Right lobe of liver (tissue), 6 donors: ENCODE data around the gene PIGR. TPM values are rescaled to one million over a fixed set of nuclear protein-coding genes. Genes with fewer than 3 reads are reported as not detected.

Experiments
- ATAC-seq, 4 donors: fragments of 200-7000 bp; cut with Tn5 transposase; one replicate each; pipeline ENCODE4 v1.9.1; 2020; ENCODE audit warnings: mild to moderate bottlenecking in 4 of 4, moderate library complexity in 4 of 4
- DNase-seq, 3 donors: peaks; one replicate each; pipeline ENCODE4 v3.0.0-alpha.2; 2020
- H3K27ac ChIP-seq, 3 donors: fragments of 200-600 bp; one replicate each; pipeline ENCODE4 v1.8.0; 2022
- H3K27me3 ChIP-seq, 2 donors: fragments of 200-600 bp; one replicate each; pipeline ENCODE4 v1.8.0; 2022
- H3K36me3 ChIP-seq, 4 donors: fragments of 200-600 bp; sonication (generic) in 1 of 4; one replicate each; pipeline versions ENCODE4 v1.5.1 to v1.8.0; 2017 to 2022; ENCODE audit warnings: control low read depth in 1 of 4
- H3K4me1 ChIP-seq, 4 donors: fragments of 200-600 bp; sonication (generic) in 1 of 4; one replicate each; pipeline versions ENCODE4 v1.5.1 to v1.8.0; 2017 to 2022; ENCODE audit warnings: control low read depth in 1 of 4
- H3K4me3 ChIP-seq, 3 donors: fragments of 200-600 bp; one replicate each; pipeline ENCODE4 v1.8.0; 2022
- H3K9me3 ChIP-seq, 4 donors: fragments of 200-600 bp; sonication (generic) in 1 of 4; one replicate each; pipeline versions ENCODE4 v1.5.1 to v1.8.0; 2017 to 2022; ENCODE audit warnings: control low read depth in 1 of 4
- POLR2A ChIP-seq: fragments of 450-650 bp; IDR thresholded peaks from one replicate; pipeline ENCODE4 v1.6.1; 2017; ENCODE audit warnings: antibody characterized with exemption, mild to moderate bottlenecking
- whole genome bisulfite sequencing: methylation state at CpG from one replicate; pipeline ENCODE4 v1.1.6; 2018; ENCODE audit warnings: low coverage, low lambda C conversion rate; ENCODE audit not compliant: insufficient coverage; ENCODE audit errors: missing lambda C conversion rate; 5-methylcytosine and 5-hydroxymethylcytosine counted together
- intact Hi-C, 2 donors: fragments of 100-400 bp; cut with DNase I; formaldehyde crosslinking; loops; one replicate each; pipeline versions ENCODE4 v1.11.2 to v1.14.1; 2022
- total RNA-seq, 6 experiments: library from RNA; depleted of rRNA in 2 of 6; stranded (reverse); fragments of >200 nt in 2 of 6; fragmentation: NEBNext Ultra II Directional in 3 of 6; extraction: Animal tissue kit (Norgen Biotek cat#: 25700) in 3 of 6; gene quantifications; one replicate each; pipeline versions ENCODE4 v1.1.0 to v1.2.4, GENCODE V29; 2016 to 2023
- TF ChIP-seq, protein P1 (sequence below), 4 donors: fragments of 200-600 bp in 3 of 4; fragments of 450-650 bp in 1 of 4; IDR thresholded peaks; one replicate each; pipeline versions ENCODE4 v1.5.1 to v1.8.0; 2016 to 2022; ENCODE audit warnings: antibody characterized with exemption in 4 of 4, mild to moderate bottlenecking in 2 of 4
- donor health status: DM: no; HTN: yes; CAD: no.
- donor health status: DM: no; HTN: no; CAD: no.
- donor health status: DM: no; HTN: no; CAD: no.
- donor health status: DM: no; HTN: yes; CAD: no.
- donor health status: DM: no; HTN: yes; CAD: no.

Gene PIGR
- total RNA-seq, 6 experiments from 2014 or later = 20.6 to 134 (median 85.1) TPM

DNA sequence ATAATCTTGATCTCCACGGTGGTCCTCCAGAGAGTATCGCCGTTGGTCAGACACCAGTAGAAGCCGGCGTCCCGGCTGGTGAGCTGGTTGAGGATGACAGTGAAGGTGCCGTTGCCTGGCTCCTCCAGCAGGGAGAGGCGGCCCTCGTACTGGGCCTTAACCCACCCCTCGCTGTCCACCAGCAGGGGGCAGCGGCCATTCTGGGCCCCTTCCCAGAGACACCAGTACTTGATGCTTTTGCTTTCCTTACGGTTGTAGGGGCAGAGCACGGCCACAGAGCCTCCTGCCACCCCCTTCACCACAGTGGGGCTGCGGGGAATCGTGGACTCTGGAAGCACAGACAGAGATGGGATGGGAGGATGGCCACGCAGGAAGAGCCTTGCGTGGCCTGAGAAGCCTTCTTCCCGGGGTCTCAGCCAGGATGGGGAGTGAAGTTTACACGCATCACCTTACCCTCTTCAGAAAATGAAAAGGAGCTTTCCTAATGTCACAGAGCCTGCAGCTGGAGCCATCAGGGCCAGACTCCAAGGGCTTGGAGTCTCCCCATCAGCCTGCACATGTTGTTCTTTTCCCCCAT is 10.7 kb downstream of the PIGR start:
- Histone ChIP-seq H3K4me3 (no peak overlapping the region), H3K36me3 (peaks cover 0 to 5% (median 0%) of the 10 kb centered on the region in 4 donors), H3K27me3 (no peaks in the 10 kb centered on the region), H3K27ac (no peak overlapping the region), H3K4me1 (no peaks in the 10 kb centered on the region), H3K9me3 (no peaks in the 10 kb centered on the region)
- WGBS = 43% methylated on average over 8 of the region's 19 CpGs
- TF ChIP-seq, protein P1, sequence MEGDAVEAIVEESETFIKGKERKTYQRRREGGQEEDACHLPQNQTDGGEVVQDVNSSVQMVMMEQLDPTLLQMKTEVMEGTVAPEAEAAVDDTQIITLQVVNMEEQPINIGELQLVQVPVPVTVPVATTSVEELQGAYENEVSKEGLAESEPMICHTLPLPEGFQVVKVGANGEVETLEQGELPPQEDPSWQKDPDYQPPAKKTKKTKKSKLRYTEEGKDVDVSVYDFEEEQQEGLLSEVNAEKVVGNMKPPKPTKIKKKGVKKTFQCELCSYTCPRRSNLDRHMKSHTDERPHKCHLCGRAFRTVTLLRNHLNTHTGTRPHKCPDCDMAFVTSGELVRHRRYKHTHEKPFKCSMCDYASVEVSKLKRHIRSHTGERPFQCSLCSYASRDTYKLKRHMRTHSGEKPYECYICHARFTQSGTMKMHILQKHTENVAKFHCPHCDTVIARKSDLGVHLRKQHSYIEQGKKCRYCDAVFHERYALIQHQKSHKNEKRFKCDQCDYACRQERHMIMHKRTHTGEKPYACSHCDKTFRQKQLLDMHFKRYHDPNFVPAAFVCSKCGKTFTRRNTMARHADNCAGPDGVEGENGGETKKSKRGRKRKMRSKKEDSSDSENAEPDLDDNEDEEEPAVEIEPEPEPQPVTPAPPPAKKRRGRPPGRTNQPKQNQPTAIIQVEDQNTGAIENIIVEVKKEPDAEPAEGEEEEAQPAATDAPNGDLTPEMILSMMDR (IDR thresholded peaks at IDR 0.05) = peak; percentile 83 to 98 (median 92)
- TF ChIP-seq POLR2A = no peak
- DNase-seq (peak; percentile 81 to 84 (median 82)), ATAC-seq (peak; percentile 95 to 98 (median 96))
- intact Hi-C loops = loop anchor here (5.0 kb wide), 2 partner anchors 37 to 42 kb away; partner anchors contain the start of gene FCAMR (in 1 of the 2)

DNA sequence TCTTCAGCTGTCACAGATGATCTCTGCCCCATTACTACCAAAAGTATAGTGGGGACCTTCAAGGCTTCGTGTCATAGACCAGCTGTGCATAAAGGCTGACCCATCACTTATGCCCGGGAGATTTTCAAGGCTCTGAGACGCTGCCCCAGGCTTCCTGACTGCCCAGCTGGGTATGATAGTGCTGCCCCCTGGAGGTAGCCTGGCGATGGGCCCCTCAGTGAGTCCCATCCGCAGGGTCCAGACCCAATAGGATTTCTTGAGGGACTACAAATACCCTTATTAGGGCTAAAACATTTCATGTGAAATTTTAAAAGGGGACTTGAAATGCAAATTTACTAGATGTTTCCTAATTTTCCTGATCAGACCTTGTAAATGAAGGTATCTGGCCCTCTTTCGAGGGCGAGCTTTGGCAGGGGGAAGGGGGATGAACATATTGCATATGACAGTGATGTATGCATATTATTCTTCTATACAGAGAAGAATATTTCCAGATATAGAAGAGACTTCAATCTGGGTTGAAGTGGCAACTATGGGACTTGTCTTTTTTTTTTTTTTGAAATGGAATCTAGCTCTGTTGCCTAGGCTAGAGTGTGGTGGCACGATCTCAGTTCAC is 12.8 kb downstream of the PIGR start:
- no peak overlapping the region for H3K27ac ChIP-seq
- ATAC-seq = peak; percentile 39 to 56 (median 42)
- 82% methylated on average over 5 of the region's 8 CpGs for WGBS

DNA sequence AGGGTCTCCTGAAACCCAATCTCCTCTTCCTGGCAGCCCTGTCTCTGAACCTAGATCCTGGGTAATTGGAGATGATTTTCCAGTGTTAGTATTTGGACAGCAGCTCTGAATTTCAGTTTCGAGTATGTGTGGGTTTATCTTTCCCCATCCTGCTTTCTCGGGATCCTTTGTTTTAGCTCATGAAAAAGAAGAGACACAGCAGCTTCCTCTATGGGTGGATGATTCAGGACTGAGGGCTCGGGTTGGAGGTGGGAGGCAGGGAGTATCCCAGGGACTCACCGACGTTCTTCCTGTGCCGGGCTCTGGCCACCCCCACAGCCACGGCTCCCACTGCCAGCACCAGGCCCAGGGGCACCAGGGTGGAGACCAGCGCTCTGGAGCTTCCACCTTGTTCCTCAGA is 14.1 kb downstream of the PIGR start:
- no peak overlapping the region for H3K27ac ChIP-seq
- WGBS = 32% methylated on average over 7 of the region's 8 CpGs
- DNase-seq (no peak), ATAC-seq (no peak)
- intact Hi-C loops = no loop called here
- no peaks in the 10 kb centered on the region for H3K27me3 ChIP-seq
- no peaks in the 10 kb centered on the region for H3K4me1 ChIP-seq
- H3K9me3 ChIP-seq = no peaks in the 10 kb centered on the region
- no peak for TF ChIP-seq POLR2A
- TF ChIP-seq, protein P1 (IDR thresholded peaks at IDR 0.05) = no peak
- no peaks in the 10 kb centered on the region for H3K36me3 ChIP-seq
- no peak overlapping the region for H3K4me3 ChIP-seq

More for the DNA sequence above, 12.8 kb downstream of the PIGR start:
- H3K27me3 ChIP-seq = no peaks in the 10 kb centered on the region
- DNase-seq = no peak
- no peaks in the 10 kb centered on the region for H3K9me3 ChIP-seq
- intact Hi-C loops = no loop called here
- no peaks in the 10 kb centered on the region for H3K36me3 ChIP-seq
- H3K4me1 ChIP-seq = no peaks in the 10 kb centered on the region
- TF ChIP-seq, protein P1 (IDR thresholded peaks at IDR 0.05) = peak; percentile 30 to 63 (median 54)
- TF ChIP-seq POLR2A = no peak
- H3K4me3 ChIP-seq = no peak overlapping the region

DNA sequence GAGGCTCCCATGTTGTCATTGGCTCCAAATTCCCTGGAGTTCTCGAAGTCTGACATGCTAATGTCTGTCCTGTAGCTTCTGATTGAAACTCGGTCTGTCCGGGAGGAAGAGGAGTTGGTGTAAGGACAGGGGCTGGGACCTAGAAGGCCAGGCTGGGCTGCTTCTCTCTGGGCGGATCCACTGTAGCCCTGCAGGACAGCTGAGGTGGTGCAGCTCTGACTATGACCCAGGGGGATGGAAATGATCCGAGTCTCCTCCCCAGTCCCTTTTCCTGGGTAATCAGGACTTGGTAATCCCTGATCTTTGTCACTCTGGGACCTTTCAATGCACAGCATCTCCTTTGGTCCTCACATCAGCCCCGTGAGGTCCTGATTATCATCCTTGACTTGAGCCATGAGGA is 14.6 kb downstream of the PIGR start:
- DNase-seq = no peak
- Histone ChIP-seq H3K36me3 (no peaks in the 10 kb centered on the region), H3K4me1 (peaks cover 0 to under 1% (median 0%) of the 10 kb centered on the region in 4 donors), H3K27ac (no peak overlapping the region), H3K4me3 (no peak overlapping the region), H3K9me3 (no peaks in the 10 kb centered on the region), H3K27me3 (no peaks in the 10 kb centered on the region)
- intact Hi-C loops = no loop called here
- TF ChIP-seq POLR2A = no peak
- TF ChIP-seq, protein P1 (IDR thresholded peaks at IDR 0.05) = no peak
- 80% methylated on average over 1 of the region's 6 CpGs for WGBS
- ATAC-seq = no peak
